ENCODE results near the gene COA5.

The COA5 gene

GRCh38 chr2:98571121-98571701 lies 37.1 kb downstream of the COA5 start:
- no peak for DNase-seq

GRCh38 chr2:98570356-98570755 lies 38.0 kb downstream of the COA5 start:
- no peak for DNase-seq

GRCh38 chr2:98569915-98570314 lies 38.4 kb downstream of the COA5 start:
- no peak for DNase-seq

GRCh38 chr2:98569197-98569793 lies 39.0 kb downstream of the COA5 start:
- no peak for DNase-seq

GRCh38 chr2:98568161-98568956 lies 40.0 kb downstream of the COA5 start:
- DNase-seq, result no peak

DNA sequence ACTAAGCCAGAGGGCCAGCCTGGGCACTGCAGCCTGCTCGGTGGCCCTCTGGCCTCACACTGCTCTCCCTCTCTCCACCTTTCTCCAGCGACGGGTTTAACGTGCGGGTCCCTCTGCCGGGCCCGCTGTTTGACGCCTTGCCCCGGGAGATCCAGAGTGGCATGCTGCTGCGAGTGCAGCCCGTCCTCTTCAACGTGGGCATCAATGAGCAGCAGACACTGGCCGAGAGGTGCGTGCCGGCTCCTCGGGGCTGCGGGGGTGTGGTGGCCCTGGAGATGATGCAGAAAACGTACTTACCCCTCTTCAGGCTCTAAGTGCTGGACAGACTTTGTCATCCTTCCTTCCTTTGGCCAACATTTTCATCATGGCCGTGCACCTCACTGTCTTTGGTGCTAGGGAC lies 42.4 kb downstream of the COA5 start:
- DNase-seq, result no peak

- no peak for DNase-seq
These were observed 42.9 kb downstream of the COA5 start for GRCh38 chr2:98565286-98565860.

DNA sequence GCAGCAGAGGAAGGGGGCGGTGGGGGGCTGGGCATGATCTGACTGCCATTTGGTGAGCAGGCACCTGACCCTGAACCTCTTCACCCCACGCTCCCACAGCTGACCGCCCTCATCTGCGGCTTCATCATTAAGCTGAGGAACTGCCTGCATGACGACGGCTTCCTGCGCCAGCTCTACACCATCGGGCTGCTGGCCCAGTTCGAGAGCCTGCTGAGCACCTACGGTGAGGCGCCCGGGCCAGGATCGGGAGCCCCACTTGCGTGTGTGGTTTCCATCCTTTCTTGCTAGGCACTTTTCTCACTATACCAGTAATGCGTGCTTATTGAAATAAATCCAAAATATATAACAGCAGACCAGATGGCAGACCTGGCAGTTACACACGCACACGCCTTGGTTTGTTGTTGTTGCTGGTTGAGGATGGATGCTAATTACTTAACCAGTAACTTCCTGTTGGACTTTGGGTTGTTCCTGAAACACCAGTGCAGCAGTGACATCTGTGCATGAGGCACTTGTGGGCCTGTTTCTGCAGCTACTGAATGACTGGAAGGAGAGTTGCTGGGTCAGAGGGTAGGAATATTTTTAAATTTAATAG lies 43.7 kb downstream of the COA5 start:
- no peak for DNase-seq

- DNase-seq, result no peak
These were observed 44.9 kb downstream of the COA5 start for GRCh38 chr2:98563394-98563793.

DNA sequence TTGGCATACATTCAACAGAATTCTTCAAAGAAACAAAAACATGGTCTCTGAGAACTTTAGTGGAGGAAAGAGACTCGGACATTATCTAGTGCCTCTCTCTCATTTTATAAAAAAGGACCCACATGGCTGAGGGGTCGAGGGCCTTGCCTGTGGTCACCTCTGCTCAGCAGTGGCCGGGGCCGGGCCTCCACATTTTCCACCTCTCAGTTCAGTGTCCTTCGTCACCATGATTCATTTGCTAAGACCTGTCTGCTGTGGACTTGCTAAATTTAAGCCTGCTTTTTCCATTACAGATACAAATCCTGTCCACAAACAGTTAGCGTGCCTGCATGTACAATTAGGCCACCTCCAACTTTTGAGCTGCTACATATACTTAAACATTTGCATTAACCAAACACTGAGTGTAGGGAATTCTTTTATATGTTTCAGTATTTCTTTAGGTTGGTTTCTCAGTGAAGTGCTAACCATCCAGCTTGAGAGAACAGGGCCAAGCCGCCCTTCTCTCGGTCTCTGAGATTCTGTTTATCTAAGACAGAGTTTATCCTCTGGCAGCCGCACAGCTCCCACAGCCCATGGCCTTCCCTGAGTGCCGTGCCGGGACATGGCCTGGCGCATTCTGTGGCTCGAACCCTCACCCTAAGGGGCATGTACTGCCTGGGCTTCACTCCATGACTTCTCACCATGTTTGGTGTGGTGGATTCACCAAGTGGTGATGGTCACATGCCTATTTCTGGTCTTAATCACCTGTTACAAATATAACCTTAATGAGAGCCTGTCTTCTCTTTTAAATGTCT lies 46.2 kb downstream of the COA5 start:
- no peak for DNase-seq

DNA sequence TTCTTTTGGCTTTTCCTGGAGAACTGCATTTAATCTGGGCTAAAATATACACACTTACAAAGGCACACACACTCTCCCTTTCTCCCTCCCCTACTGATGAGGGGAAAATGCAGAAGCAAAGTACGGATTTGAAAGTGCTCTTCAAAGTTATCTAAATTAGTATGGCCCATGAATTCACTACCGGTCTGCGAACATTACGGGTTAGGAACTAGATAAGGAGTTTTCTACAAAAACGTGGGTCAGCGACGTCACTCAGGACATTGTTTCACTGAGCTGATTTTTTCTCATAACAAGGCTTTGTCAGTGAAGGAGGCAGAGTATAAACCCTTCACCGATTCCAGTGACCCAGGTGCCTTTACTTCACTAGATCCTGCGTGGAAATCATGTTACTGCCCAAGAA lies 47.3 kb downstream of the COA5 start:
- DNase-seq, result no peak

DNA sequence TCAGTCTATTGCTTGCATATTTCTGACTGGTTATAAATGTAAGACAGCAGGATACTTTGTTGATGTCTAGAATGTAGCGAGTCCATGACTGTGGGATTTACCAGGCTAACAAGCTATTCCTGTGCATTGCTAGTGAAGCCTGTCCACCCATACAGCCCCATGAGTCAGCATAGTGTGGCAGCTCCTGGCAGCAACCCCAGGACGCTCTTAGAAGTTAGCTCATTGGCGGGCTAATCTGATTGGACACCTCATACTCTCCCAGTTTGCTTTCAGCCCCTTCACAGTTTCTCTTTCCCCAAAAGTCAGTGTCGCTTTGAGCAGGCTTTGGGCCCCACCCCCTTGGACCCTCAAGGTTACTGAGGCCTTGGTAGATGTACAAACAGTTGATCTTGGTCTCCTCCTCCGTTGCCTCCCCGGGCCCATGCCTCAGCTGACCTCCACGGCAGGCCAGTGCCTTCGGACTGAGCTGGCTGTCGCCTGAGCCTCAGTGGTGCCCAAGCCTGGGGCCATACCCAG lies 48.0 kb downstream of the COA5 start:
- no peak for DNase-seq

DNA sequence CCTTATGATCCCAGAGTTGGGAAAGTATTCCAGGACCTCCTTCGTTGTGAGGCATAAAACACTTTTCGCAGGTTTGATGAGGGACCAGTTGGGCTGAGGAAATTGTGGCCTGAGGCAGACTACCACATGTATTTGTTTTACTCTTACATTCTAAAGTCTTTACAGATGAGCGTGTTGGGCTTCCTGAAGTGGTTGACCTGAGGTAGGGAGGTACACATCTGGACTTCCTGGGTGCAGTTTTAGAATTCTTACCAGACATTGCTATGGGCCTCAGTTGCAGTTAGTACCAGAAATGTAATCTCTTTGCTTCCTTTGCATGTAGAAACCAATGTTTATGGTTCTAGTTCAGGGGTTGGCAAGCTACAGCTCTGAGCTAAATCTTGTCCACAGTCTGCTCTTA lies 48.7 kb downstream of the COA5 start:
- DNase-seq, result no peak

- no peak for DNase-seq
These were observed 49.3 kb downstream of the COA5 start for GRCh38 chr2:98558852-98559530.

GRCh38 chr2:98556344-98557033 lies 51.8 kb downstream of the COA5 start:
- no peak for DNase-seq

DNA sequence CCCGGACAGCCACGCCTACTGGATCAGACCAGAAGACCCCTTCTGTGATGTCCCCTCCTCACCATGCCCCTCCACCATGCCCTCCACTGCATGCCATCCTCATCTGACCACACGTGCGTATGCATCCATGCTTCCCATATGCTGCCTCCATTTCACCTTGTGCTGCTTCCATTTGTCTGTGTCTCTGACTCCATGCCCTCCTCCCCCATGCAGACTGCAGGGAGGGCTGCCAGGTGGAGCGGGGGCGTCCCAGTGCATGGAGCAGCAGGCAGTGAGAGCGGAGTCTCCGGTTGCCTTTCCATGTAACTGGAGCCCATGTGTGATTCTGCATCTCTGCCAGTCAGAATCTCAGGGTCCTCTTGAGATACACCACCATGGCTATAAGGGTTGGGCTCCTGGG lies 52.6 kb downstream of the COA5 start:
- DNase-seq, result no peak

DNA sequence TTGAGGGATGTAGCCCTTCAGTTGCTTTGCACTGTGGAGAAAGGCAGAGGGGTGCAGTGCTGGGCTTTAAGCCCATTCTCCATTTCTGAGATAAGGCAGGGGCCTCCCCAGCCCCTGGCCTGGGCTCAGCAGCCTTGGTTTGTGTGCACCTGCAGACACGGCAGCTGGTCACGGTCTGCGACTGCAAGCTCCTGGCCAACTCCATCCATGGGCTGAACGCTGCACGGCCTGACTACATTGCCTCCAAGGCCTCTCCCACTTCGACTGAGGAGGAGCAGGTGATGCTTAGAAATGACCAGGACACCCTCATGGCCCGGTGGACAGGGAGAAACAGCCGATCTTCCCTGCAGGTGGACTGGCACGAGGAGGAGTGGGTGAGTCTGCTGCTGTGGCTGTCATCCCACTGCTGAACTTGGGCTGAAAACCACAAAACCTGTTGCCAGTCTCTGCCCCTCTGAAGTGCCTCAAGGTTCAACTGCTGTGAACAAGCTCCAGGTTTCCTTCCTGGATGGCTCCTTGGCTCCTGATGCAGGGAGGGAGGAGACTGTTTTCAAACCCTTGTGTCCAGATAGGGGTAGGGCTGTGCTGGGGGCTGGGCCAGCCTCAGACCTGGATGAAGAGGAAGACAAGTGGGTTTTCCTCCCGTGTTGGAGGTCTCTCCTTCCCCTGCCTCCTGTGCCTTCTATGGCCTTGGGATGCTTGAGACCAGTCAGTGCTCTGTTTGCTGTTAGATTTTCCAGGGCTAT lies 54.0 kb downstream of the COA5 start:
- DNase-seq, result no peak

- DNase-seq, result no peak
These were observed 55.7 kb downstream of the COA5 start for GRCh38 chr2:98552499-98553179.

GRCh38 chr2:98551316-98551715 lies 57.0 kb downstream of the COA5 start:
- DNase-seq, result no peak

GRCh38 chr2:98550165-98550564 lies 58.1 kb downstream of the COA5 start:
- DNase-seq, result no peak

All from hippocampal formation (tissue), 2 donors.